MM.1S (cell line): ENCODE measurements around the gene PTPRG.

Experiments used
- DNase-seq: peaks from one replicate; pipeline ENCODE4 v3.0.0-alpha.2; 2015
- H2AFZ ChIP-seq: fragments of 300-600 bp; sonication (generic); 2 replicates; pipeline ENCODE4 v1.6.0; 2016; ENCODE audit warnings: antibody characterized with exemption, low read length
- H3F3A ChIP-seq: fragments of 300-600 bp; sonication (generic); 2 replicates; pipeline ENCODE4 v1.6.1; 2016; ENCODE audit warnings: mild to moderate bottlenecking, antibody characterized with exemption, low read length, moderate library complexity, mixed read lengths; ENCODE audit not compliant: insufficient read depth
- H3K27ac ChIP-seq: fragments of 300-600 bp; sonication (generic); 2 replicates; pipeline ENCODE4 v1.5.1; 2016; ENCODE audit warnings: mild to moderate bottlenecking, low read length
- H3K27me3 ChIP-seq: fragments of 300-600 bp; sonication (generic); replicated peaks from 2 replicates; pipeline ENCODE4 v1.6.0; 2016; ENCODE audit warnings: low read length; ENCODE audit not compliant: insufficient read depth
- H3K36me3 ChIP-seq: fragments of 300-600 bp; sonication (generic); replicated peaks from 2 replicates; pipeline ENCODE4 v1.6.1; 2016; ENCODE audit warnings: mild to moderate bottlenecking, low read length, mixed read lengths; ENCODE audit not compliant: insufficient read depth
- H3K4me1 ChIP-seq: fragments of 300-600 bp; sonication (generic); 2 replicates; pipeline ENCODE4 v1.6.1; 2016; ENCODE audit warnings: low read length, mixed read lengths
- H3K4me2 ChIP-seq: fragments of 300-600 bp; sonication (generic); 2 replicates; pipeline ENCODE4 v1.6.0; 2016; ENCODE audit warnings: low read depth, low read length
- H3K4me3 ChIP-seq: fragments of 300-600 bp; sonication (generic); 2 replicates; pipeline ENCODE4 v1.5.1; 2016; ENCODE audit warnings: low read length, mixed read lengths
- H3K79me2 ChIP-seq: fragments of 300-600 bp; sonication (generic); 2 replicates; pipeline ENCODE4 v1.6.1; 2016; ENCODE audit warnings: mixed run types, low read length, mixed read lengths
- H3K9ac ChIP-seq: fragments of 300-600 bp; sonication (generic); 2 replicates; pipeline ENCODE4 v1.6.1; 2016; ENCODE audit warnings: low read length, mixed read lengths
- H3K9me2 ChIP-seq: fragments of 300-600 bp; sonication (generic); replicated peaks from 2 replicates; pipeline ENCODE4 v1.6.1; 2016; ENCODE audit warnings: mild to moderate bottlenecking, low read length, mixed read lengths; ENCODE audit not compliant: insufficient read depth
- H3K9me3 ChIP-seq: fragments of 300-600 bp; sonication (generic); replicated peaks from 2 replicates; pipeline ENCODE4 v1.6.1; 2016; ENCODE audit warnings: mild to moderate bottlenecking, low read length, mixed read lengths; ENCODE audit not compliant: insufficient read depth
- H4K20me1 ChIP-seq: fragments of 300-600 bp; sonication (generic); 2 replicates; pipeline ENCODE4 v1.6.1; 2016; ENCODE audit warnings: mild to moderate bottlenecking, low read length, moderate library complexity, mixed read lengths; ENCODE audit not compliant: insufficient read depth
- EZH2 ChIP-seq: fragments of 300-600 bp; sonication (generic); optimal IDR thresholded peaks from 2 replicates; pipeline ENCODE3; 2017; ENCODE audit warnings: low read depth, mild to moderate bottlenecking, antibody characterized with exemption, low read length, mixed read lengths
- EZH2phosphoT487 ChIP-seq: fragments of 300-600 bp; sonication (generic); IDR thresholded peaks from 2 replicates; pipeline ENCODE4 v1.6.1; 2018; ENCODE audit warnings: antibody characterized with exemption, low read length
- TF ChIP-seq, protein P1 (sequence below): fragments of 300-600 bp; sonication (generic); IDR thresholded peaks from 2 replicates; pipeline ENCODE4 v1.5.1; 2016; ENCODE audit warnings: antibody characterized with exemption, low read length, mixed read lengths

Gene PTPRG

GRCh38 chr3:61561374-61562041 is at the start of gene PTPRG:
Gene PTPRG, plus strand, starts transcription at chr3:61561571. Its CDS starts 717 bp downstream, at chr3:61562288.
- peak within 1 kb of the TSS; percentile 83 for H2AFZ ChIP-seq
- peak within 1 kb of the TSS; percentile 90 for H3K4me2 ChIP-seq
- no peaks in the 10 kb centered on the region for H3K4me1 ChIP-seq
- no peaks in the 10 kb centered on the region for H3K27me3 ChIP-seq
- H3F3A ChIP-seq: peaks cover 13% of the 10 kb centered on the region
- peak within 1 kb of the TSS; percentile 93 for H3K4me3 ChIP-seq
- peak within 1 kb of the TSS; percentile 80 for H3K9ac ChIP-seq
- H3K9me2 ChIP-seq: no peaks in the 10 kb centered on the region
- H3K36me3 ChIP-seq: no peaks in the 10 kb centered on the region
- peak within 1 kb of the TSS; percentile 77; the same call in 1 of the 2 replicates for H3K27ac ChIP-seq
- no peaks in the 10 kb centered on the region for H3K9me3 ChIP-seq
- no peaks in the 10 kb centered on the region for H4K20me1 ChIP-seq
- no peak for TF ChIP-seq EZH2phosphoT487
- TF ChIP-seq EZH2: no peak
- TF ChIP-seq, protein P1, sequence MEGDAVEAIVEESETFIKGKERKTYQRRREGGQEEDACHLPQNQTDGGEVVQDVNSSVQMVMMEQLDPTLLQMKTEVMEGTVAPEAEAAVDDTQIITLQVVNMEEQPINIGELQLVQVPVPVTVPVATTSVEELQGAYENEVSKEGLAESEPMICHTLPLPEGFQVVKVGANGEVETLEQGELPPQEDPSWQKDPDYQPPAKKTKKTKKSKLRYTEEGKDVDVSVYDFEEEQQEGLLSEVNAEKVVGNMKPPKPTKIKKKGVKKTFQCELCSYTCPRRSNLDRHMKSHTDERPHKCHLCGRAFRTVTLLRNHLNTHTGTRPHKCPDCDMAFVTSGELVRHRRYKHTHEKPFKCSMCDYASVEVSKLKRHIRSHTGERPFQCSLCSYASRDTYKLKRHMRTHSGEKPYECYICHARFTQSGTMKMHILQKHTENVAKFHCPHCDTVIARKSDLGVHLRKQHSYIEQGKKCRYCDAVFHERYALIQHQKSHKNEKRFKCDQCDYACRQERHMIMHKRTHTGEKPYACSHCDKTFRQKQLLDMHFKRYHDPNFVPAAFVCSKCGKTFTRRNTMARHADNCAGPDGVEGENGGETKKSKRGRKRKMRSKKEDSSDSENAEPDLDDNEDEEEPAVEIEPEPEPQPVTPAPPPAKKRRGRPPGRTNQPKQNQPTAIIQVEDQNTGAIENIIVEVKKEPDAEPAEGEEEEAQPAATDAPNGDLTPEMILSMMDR: no peak
- DNase-seq: peak; percentile 87
- peaks cover 39% of the 10 kb centered on the region for H3K79me2 ChIP-seq

DNA sequence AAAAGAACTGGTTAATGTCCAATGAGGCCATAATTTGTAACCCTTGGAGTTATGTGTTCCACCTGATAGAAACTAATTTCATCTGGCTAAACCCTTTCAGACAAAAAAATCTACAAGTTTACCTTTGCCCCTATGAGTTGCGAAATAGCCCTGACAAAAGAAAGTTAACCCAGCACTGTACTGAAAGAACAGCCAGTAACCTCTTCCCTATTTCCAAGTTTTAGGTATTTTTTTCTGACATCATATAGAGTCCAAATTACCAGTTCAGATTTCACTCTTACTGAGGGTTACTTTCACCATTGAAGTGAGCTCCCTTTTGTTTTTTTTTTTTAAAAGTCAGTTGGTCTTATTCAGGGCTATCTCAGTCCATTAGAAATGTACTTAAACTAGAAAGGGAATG is 42.8 kb upstream of the PTPRG start:
- H3K4me3 ChIP-seq: no peak overlapping the region

DNA sequence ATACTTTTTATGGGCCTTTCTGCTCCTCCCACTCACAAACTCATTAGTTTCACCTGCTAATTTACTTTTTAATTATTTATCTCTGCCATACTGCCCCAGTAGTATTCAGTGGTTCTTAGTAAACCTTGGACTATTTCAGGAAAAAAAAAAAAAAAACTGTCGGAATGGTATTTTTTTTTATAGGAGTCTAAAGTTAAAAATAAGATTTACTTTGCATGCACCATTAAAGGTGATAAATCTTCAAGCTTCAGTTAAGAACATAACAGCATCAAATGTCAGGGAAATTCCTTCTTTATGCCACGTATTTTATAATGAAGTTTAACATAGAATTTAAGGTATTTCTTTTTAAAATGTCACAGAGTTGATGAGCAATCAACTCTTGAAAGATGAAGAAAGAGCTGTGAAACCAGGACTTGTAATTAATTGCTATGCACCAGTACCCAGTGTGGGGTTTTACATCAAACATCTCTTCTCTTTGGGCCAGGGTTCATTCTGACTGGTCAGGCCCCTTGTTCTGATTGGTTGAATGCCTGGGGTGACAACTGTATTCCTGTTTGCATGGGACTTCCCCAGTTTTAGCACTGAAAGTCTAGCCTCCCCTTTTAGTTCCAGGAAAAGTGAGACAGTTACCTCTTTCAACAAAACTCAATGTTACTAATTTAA is 40.3 kb upstream of the PTPRG start:
- Histone ChIP-seq H3K9me2 (no peaks in the 10 kb centered on the region), H4K20me1 (no peaks in the 10 kb centered on the region), H3K9me3 (no peaks in the 10 kb centered on the region), H3K4me1 (no peaks in the 10 kb centered on the region), H3K36me3 (no peaks in the 10 kb centered on the region), H3K27ac (no peak overlapping the region), H3K4me2 (peak overlapping the region; percentile 19; the same call in 1 of the 2 replicates), H3K9ac (no peak overlapping the region), H3F3A (no peaks in the 10 kb centered on the region), H3K4me3 (no peak overlapping the region), H3K27me3 (no peaks in the 10 kb centered on the region), H3K79me2 (no peaks in the 10 kb centered on the region), H2AFZ (no peak overlapping the region)
- DNase-seq: peak; percentile 15
- TF ChIP-seq EZH2phosphoT487 (no peak), EZH2 (no peak)
- TF ChIP-seq, protein P1: no peak

More for the DNA sequence above, 42.8 kb upstream of the PTPRG start:
- no peak for DNase-seq
- Histone ChIP-seq H2AFZ (no peak overlapping the region), H4K20me1 (no peaks in the 10 kb centered on the region), H3K4me1 (no peaks in the 10 kb centered on the region), H3K9ac (no peak overlapping the region), H3F3A (no peaks in the 10 kb centered on the region), H3K27me3 (no peaks in the 10 kb centered on the region), H3K4me2 (no peak overlapping the region), H3K79me2 (no peaks in the 10 kb centered on the region), H3K9me2 (no peaks in the 10 kb centered on the region), H3K27ac (no peak overlapping the region), H3K9me3 (no peaks in the 10 kb centered on the region), H3K36me3 (no peaks in the 10 kb centered on the region)
- TF ChIP-seq EZH2phosphoT487 (no peak), EZH2 (no peak)
- TF ChIP-seq, protein P1: no peak
